GM12878 (cell line): ENCODE results near the gene HOXB6. TPM values are rescaled to one million over a fixed set of nuclear protein-coding genes. Genes with fewer than 3 reads are reported as not detected.

Experiments
- ATAC-seq: fragments of 200-7000 bp; cut with Tn5 transposase; 3 replicates; pipeline ENCODE4 v1.9.1; 2020; ENCODE audit warnings: mild to moderate bottlenecking, moderate library complexity
- BruUV-seq: library from RNA; stranded (reverse); fragments of 400-500 nt; replicated peaks from 2 replicates; lab custom pipeline; 2021; lab: Mats Ljungman, UMichigan
- CTCF ChIA-PET: fragments of 300-600 bp; sonication (Branson Sonifier 250); formaldehyde crosslinking; extraction: SDS; loops from one replicate; lab custom pipeline; 2021; ENCODE audit warnings: inconsistent platforms; lab: Yijun Ruan, JAX
- POLR2A ChIA-PET: fragments of 350-600 bp; formaldehyde crosslinking; extraction: SDS; loops from one replicate; lab custom pipeline; 2021; ENCODE audit warnings: inconsistent platforms; lab: Charles Lee
- RAD21 ChIA-PET: fragments of 300-600 bp; sonication (Branson Sonifier 250); formaldehyde crosslinking; loops from one replicate; lab custom pipeline; 2023; ENCODE audit warnings: antibody characterized with exemption; ENCODE audit not compliant: unreplicated experiment; lab: Charles Lee
- SMC1A ChIA-PET: fragments of 300-600 bp; sonication (Branson Sonifier 250); formaldehyde crosslinking; loops from one replicate; lab custom pipeline; 2023; ENCODE audit not compliant: unreplicated experiment, uncharacterized antibody; lab: Charles Lee
- DNase-seq: peaks from one replicate; pipeline ENCODE4 v3.0.0-alpha.2; 2011; ENCODE audit warnings: low read depth, low spot score
- FAIRE-seq: peaks from 3 replicates; lab custom pipeline; 2011; peaks lifted over from hg19 to GRCh38; lab: Jason Lieb, UNC
- H2AFZ ChIP-seq: 2 replicates; pipeline ENCODE4 v1.6.0; 2011; ENCODE audit warnings: low read depth, low read length, control low read depth; ENCODE audit not compliant: control insufficient read depth
- H3K27ac ChIP-seq: 2 replicates; pipeline ENCODE4 v1.5.1; 2011; ENCODE audit warnings: control low read depth; ENCODE audit not compliant: control insufficient read depth, insufficient read depth
- H3K27me3 ChIP-seq, 2 experiments: replicated peaks in 1 of 2; 2 replicates each; pipeline versions ENCODE4 v1.6.0 to v1.6.1; 2011; ENCODE audit warnings: low read length in 1 of 2; ENCODE audit not compliant: control insufficient read depth in 2 of 2, insufficient read depth in 2 of 2
- H3K36me3 ChIP-seq, 2 experiments: 2 replicates each; pipeline ENCODE4 v1.5.1; 2011; ENCODE audit warnings: low read length in 1 of 2; ENCODE audit not compliant: control insufficient read depth in 2 of 2, insufficient read depth in 2 of 2
- H3K4me1 ChIP-seq: 2 replicates; pipeline ENCODE4 v1.6.1; 2011; ENCODE audit warnings: mild to moderate bottlenecking, low read length, moderate library complexity, mixed read lengths; ENCODE audit not compliant: control insufficient read depth, insufficient read depth
- H3K4me2 ChIP-seq: 2 replicates; pipeline ENCODE4 v1.6.0; 2011; ENCODE audit warnings: control low read depth; ENCODE audit not compliant: control insufficient read depth, insufficient read depth
- H3K4me3 ChIP-seq: fragments of 200-600 bp; sonication (generic); 2 replicates; pipeline ENCODE4 v1.5.1; 2016
- H3K79me2 ChIP-seq: 2 replicates; pipeline ENCODE4 v1.6.0; 2011; ENCODE audit warnings: low read length; ENCODE audit not compliant: control insufficient read depth, insufficient read depth
- H3K9ac ChIP-seq: 2 replicates; pipeline ENCODE4 v1.8.0; 2011; ENCODE audit warnings: low read length, control low read depth, mixed read lengths; ENCODE audit not compliant: control insufficient read depth, insufficient read depth
- H3K9me3 ChIP-seq: replicated peaks from 3 replicates; pipeline ENCODE4 v1.5.1; 2011; ENCODE audit warnings: mild to moderate bottlenecking, low read length; ENCODE audit not compliant: control insufficient read depth, insufficient read depth
- H4K20me1 ChIP-seq: 2 replicates; pipeline ENCODE4 v1.6.0; 2011; ENCODE audit not compliant: control insufficient read depth, insufficient read depth
- ASH2L ChIP-seq: fragments of 300-600, 200-600 bp; sonication (generic); IDR thresholded peaks from 2 replicates; pipeline ENCODE4 v1.6.1; 2017; ENCODE audit warnings: low read depth, mild to moderate bottlenecking, borderline replicate concordance
- CHD4 ChIP-seq: fragments of 200-600 bp; sonication (generic); IDR thresholded peaks from 2 replicates; pipeline ENCODE4 v1.6.1; 2016; ENCODE audit warnings: mild to moderate bottlenecking
- CREM ChIP-seq: IDR thresholded peaks from 2 replicates; pipeline ENCODE4 v1.6.1; 2014; ENCODE audit warnings: antibody characterized with exemption, low read depth
- ESRRA ChIP-seq: IDR thresholded peaks from 2 replicates; pipeline ENCODE4 v1.6.1; 2012; ENCODE audit warnings: mild to moderate bottlenecking, low read length, improper control_type of control experiment
- HDGF ChIP-seq: fragments of 450-650 bp; IDR thresholded peaks from 2 replicates; pipeline ENCODE4 v1.6.1; 2016; ENCODE audit warnings: antibody characterized with exemption
- MTA2 ChIP-seq: fragments of 450-650 bp; IDR thresholded peaks from 2 replicates; pipeline ENCODE4 v1.6.1; 2016; ENCODE audit warnings: low read depth, mild to moderate bottlenecking, moderate library complexity
- PML ChIP-seq: IDR thresholded peaks from 2 replicates; pipeline ENCODE4 v1.6.1; 2012; ENCODE audit warnings: low read length, inconsistent platforms
- RB1 ChIP-seq: fragments of 450-650 bp; formaldehyde crosslinking; IDR thresholded peaks from 2 replicates; pipeline ENCODE4 v1.6.1; 2017; ENCODE audit warnings: mild to moderate bottlenecking, borderline replicate concordance
- SMAD1 ChIP-seq: fragments of 450-650 bp; IDR thresholded peaks from 2 replicates; pipeline ENCODE4 v1.6.1; 2018; ENCODE audit warnings: mild to moderate bottlenecking, low read depth; ENCODE audit not compliant: partially characterized antibody
- SUPT20H ChIP-seq: IDR thresholded peaks from 2 replicates; pipeline ENCODE4 v1.6.1; 2011; ENCODE audit warnings: low read depth, mild to moderate bottlenecking, low read length, moderate library complexity, borderline replicate concordance; ENCODE audit not compliant: control insufficient read depth
- ZNF687 ChIP-seq: fragments of 450-650 bp; IDR thresholded peaks from 2 replicates; pipeline ENCODE4 v1.6.1; 2017; ENCODE audit warnings: mild to moderate bottlenecking, moderate library complexity
- WGBS: methylation state at CpG from one replicate; pipeline ENCODE4 v1.1.6; 2016; ENCODE audit warnings: low lambda C conversion rate; ENCODE audit not compliant: insufficient replicate concordance, insufficient coverage; ENCODE audit errors: missing lambda C conversion rate; 5-methylcytosine and 5-hydroxymethylcytosine counted together
- in situ Hi-C: fragments of 300-500 bp; cut with MboI; formaldehyde crosslinking; loops from 9 replicates; pipeline ENCODE4 v1.14.3; 2018; ENCODE audit warnings: mixed read lengths
- intact Hi-C: fragments of 100-400 bp; cut with micrococcal nuclease; formaldehyde crosslinking; loops from one replicate; pipeline ENCODE4 v1.14.2; 2022; ENCODE audit not compliant: unreplicated experiment
- polyA plus RNA-seq, 11 experiments: library from polyadenylated mRNA; depleted of rRNA in 4 of 11; unstranded in 6 of 11; stranded (reverse) in 5 of 11; fragments of >200 nt; fragmentation: Nextera tagmentation in 4 of 11; fragmentation: Illumina TruSeq in 1 of 11; extraction: Ambion mirVana in 4 of 11; extraction: Trizol in 1 of 11; gene quantifications; 1 replicate in 1 of 11; 2 replicates in 10 of 11; pipeline versions ENCODE4 v1.2.1 to v1.2.3, GENCODE V29; 2011 to 2016; ENCODE audit warnings: inconsistent platforms in 2 of 11, missing spikeins in 2 of 11, low read depth in 1 of 11
- total RNA-seq, 4 experiments: library from RNA; depleted of rRNA in 3 of 4; stranded (reverse); fragments of >200 nt in 3 of 4; fragmentation: Illumina TruSeq in 1 of 4; extraction: Trizol in 1 of 4; gene quantifications; 2 replicates each; pipeline versions ENCODE4 v1.2.1 to v1.2.3, GENCODE V29; 2013 to 2021

HOXB6 gene
- total and polyA plus RNA-seq, 10 of the 15 experiments (the other 5 are each of a cell fraction or from before 2014, with no cell fraction given): 0.04 to 0.51 (median 0.09) TPM; not detected in 2

GRCh38 chr17:48596000-48596734, 8.6 kb downstream of the HOXB6 start:
- CTCF ChIA-PET: no interaction called here

More at GRCh38 chr17:48596000-48596734, 8.6 kb downstream of the HOXB6 start:
- 42% methylated on average over 42 of the region's 54 CpGs for WGBS
- in situ Hi-C loops (loop anchor here (5.0 kb wide), 1 partner anchor 334 kb away; no protein-coding TSS in a partner anchor), intact Hi-C loops (loop anchor here (2.0 kb wide), 2 partner anchors 259 to 287 kb away; no protein-coding TSS in a partner anchor)
- POLR2A ChIA-PET: no interaction called here
- peak overlapping the region; percentile 23; the same call in 1 of the 2 replicates for H2AFZ ChIP-seq
- BruUV-seq: no TSS peak
- peaks cover 10% of the 10 kb centered on the region for H3K4me1 ChIP-seq
- SMC1A ChIA-PET: interaction anchor here (1.0 to 1.2 kb wide), 3 partner anchors 83 to 323 kb away, joined by 3 to 4 read pairs (median 3); no protein-coding TSS in a partner anchor
- DNase-seq: no peak
- H3K4me2 ChIP-seq: peak overlapping the region; percentile 66; the same call in 1 of the 2 replicates
- no peak overlapping the region for H3K27ac ChIP-seq
- H4K20me1 ChIP-seq: no peaks in the 10 kb centered on the region
- H3K4me3 ChIP-seq: no peak overlapping the region
- H3K79me2 ChIP-seq: no peaks in the 10 kb centered on the region
- H3K9ac ChIP-seq: no peak overlapping the region
- peaks cover 8 to 46% of the 10 kb centered on the region in 2 experiments for H3K27me3 ChIP-seq
- H3K9me3 ChIP-seq: no peaks in the 10 kb centered on the region
- no peak for FAIRE-seq
- RAD21 ChIA-PET: interaction anchor here (0.7 kb wide), 1 partner anchor 265 kb away, joined by 3 read pairs; no protein-coding TSS in a partner anchor
- TF ChIP-seq RB1: no peak
- TF ChIP-seq ASH2L: no peak
- TF ChIP-seq HDGF: no peak
- TF ChIP-seq CREM: no peak
- TF ChIP-seq MTA2: no peak
- TF ChIP-seq SUPT20H: no peak
- no peak for TF ChIP-seq SMAD1
- no peak for TF ChIP-seq CHD4
- TF ChIP-seq ESRRA: no peak
- TF ChIP-seq ZNF687: no peak
- TF ChIP-seq PML: no peak
- ATAC-seq: no peak
- H3K36me3 ChIP-seq: no peaks in the 10 kb centered on the region
